Measurements from ENCODE around the gene PTPRC.

PTPRC gene

GRCh38 chr1:198700016-198700392, 61.2 kb downstream of the PTPRC start:
- DNase-seq (ENCODE audit: insufficient read length, low spot score) (no peak), FAIRE-seq (no peak)
- TF ChIP-seq POLR2A (IDR thresholded peaks at IDR 0.05; ENCODE audit: low read depth, low read length): no peak

GRCh38 chr1:198700396-198700795, 61.6 kb downstream of the PTPRC start:
- DNase-seq (ENCODE audit: insufficient read length, low spot score): no peak
- FAIRE-seq: no peak
- no peak for TF ChIP-seq POLR2A (IDR thresholded peaks at IDR 0.05; ENCODE audit: low read depth, low read length)

GRCh38 chr1:198701250-198701649, 62.4 kb downstream of the PTPRC start:
- FAIRE-seq: no peak
- no peak for TF ChIP-seq POLR2A (IDR thresholded peaks at IDR 0.05; ENCODE audit: low read depth, low read length)
- DNase-seq (ENCODE audit: insufficient read length, low spot score): no peak

GRCh38 chr1:198701766-198702539, 63.1 kb downstream of the PTPRC start:
- DNase-seq (ENCODE audit: insufficient read length, low spot score) (no peak), FAIRE-seq (no peak)
- TF ChIP-seq POLR2A (IDR thresholded peaks at IDR 0.05; ENCODE audit: low read depth, low read length): no peak

GRCh38 chr1:198708761-198709525, 70.1 kb downstream of the PTPRC start:
- FAIRE-seq (no peak), DNase-seq (ENCODE audit: insufficient read length, low spot score) (no peak)
- TF ChIP-seq POLR2A (IDR thresholded peaks at IDR 0.05; ENCODE audit: low read depth, low read length): no peak

GRCh38 chr1:198711837-198712236, 73.0 kb downstream of the PTPRC start:
- no peak for TF ChIP-seq POLR2A (IDR thresholded peaks at IDR 0.05; ENCODE audit: low read depth, low read length)
- DNase-seq (ENCODE audit: insufficient read length, low spot score): no peak
- FAIRE-seq: peak; percentile 72

- TF ChIP-seq POLR2A (IDR thresholded peaks at IDR 0.05; ENCODE audit: low read depth, low read length): no peak
- FAIRE-seq: peak; percentile 27
- no peak for DNase-seq (ENCODE audit: insufficient read length, low spot score)
Measured at GRCh38 chr1:198713081-198713480, 74.2 kb downstream of the PTPRC start.

GRCh38 chr1:198714271-198714670, 75.4 kb downstream of the PTPRC start:
- FAIRE-seq: no peak
- no peak for TF ChIP-seq POLR2A (IDR thresholded peaks at IDR 0.05; ENCODE audit: low read depth, low read length)

GRCh38 chr1:198716051-198716450, 77.2 kb downstream of the PTPRC start:
- no peak for TF ChIP-seq POLR2A (IDR thresholded peaks at IDR 0.05; ENCODE audit: low read depth, low read length)
- DNase-seq (ENCODE audit: insufficient read length, low spot score): no peak
- FAIRE-seq: no peak

More at GRCh38 chr1:198714271-198714670, 75.4 kb downstream of the PTPRC start:
- no peak for DNase-seq (ENCODE audit: insufficient read length, low spot score)

GRCh38 chr1:198717510-198717909, 78.7 kb downstream of the PTPRC start:
- TF ChIP-seq POLR2A (IDR thresholded peaks at IDR 0.05; ENCODE audit: low read depth, low read length): no peak
- DNase-seq (ENCODE audit: insufficient read length, low spot score) (no peak), FAIRE-seq (no peak)

GRCh38 chr1:198723127-198723526, 84.3 kb downstream of the PTPRC start:
- TF ChIP-seq POLR2A (IDR thresholded peaks at IDR 0.05; ENCODE audit: low read depth, low read length): no peak
- DNase-seq (ENCODE audit: insufficient read length, low spot score): no peak
- no peak for FAIRE-seq

GRCh38 chr1:198725090-198725489, 86.2 kb downstream of the PTPRC start:
- FAIRE-seq (no peak), DNase-seq (ENCODE audit: insufficient read length, low spot score) (no peak)
- TF ChIP-seq POLR2A (IDR thresholded peaks at IDR 0.05; ENCODE audit: low read depth, low read length): no peak

GRCh38 chr1:198726455-198726854, 87.6 kb downstream of the PTPRC start:
- FAIRE-seq: peak; percentile 53

GRCh38 chr1:198729195-198729863, 90.5 kb downstream of the PTPRC start:
- TF ChIP-seq POLR2A (IDR thresholded peaks at IDR 0.05; ENCODE audit: low read depth, low read length): no peak
- no peak for DNase-seq (ENCODE audit: insufficient read length, low spot score)
- FAIRE-seq: no peak

More at GRCh38 chr1:198726455-198726854, 87.6 kb downstream of the PTPRC start:
- no peak for DNase-seq (ENCODE audit: insufficient read length, low spot score)
- no peak for TF ChIP-seq POLR2A (IDR thresholded peaks at IDR 0.05; ENCODE audit: low read depth, low read length)

Data from H54 (cell line).